GM23338 (cell line): Measurements from ENCODE around the gene INHBC. TPM values are rescaled to one million over a fixed set of nuclear protein-coding genes. Genes with fewer than 3 reads are reported as not detected.

ENCODE experiments used
- ATAC-seq: fragments of 200-7000 bp; cut with Tn5 transposase; 3 replicates; pipeline ENCODE4 v1.9.1; 2020
- DNase-seq: peaks from one replicate; pipeline ENCODE4 v3.0.0-alpha.2; 2015; ENCODE audit warnings: low spot score
- H2AFZ ChIP-seq: fragments of 200-600 bp; sonication (generic); 2 replicates; pipeline ENCODE4 v1.8.0; 2016; ENCODE audit warnings: antibody characterized with exemption, mild to moderate bottlenecking, moderate library complexity
- H3F3A ChIP-seq: fragments of 200-600 bp; sonication (generic); replicated peaks from 2 replicates; pipeline ENCODE4 v1.8.0; 2017; ENCODE audit warnings: antibody characterized with exemption, mixed run types, low read depth
- H3K27ac ChIP-seq: fragments of 200-600 bp; sonication (generic); 2 replicates; pipeline ENCODE4 v1.6.1; 2016; ENCODE audit warnings: low read depth
- H3K27me3 ChIP-seq: fragments of 200-600 bp; sonication (generic); 2 replicates; pipeline ENCODE4 v1.8.0; 2016; ENCODE audit warnings: mild to moderate bottlenecking, mixed run types, moderate library complexity; ENCODE audit not compliant: insufficient read depth
- H3K36me3 ChIP-seq: fragments of 200-600 bp; sonication (generic); 2 replicates; pipeline ENCODE4 v1.8.0; 2016; ENCODE audit warnings: mild to moderate bottlenecking; ENCODE audit not compliant: insufficient read depth
- H3K4me1 ChIP-seq: fragments of 200-600 bp; sonication (generic); 2 replicates; pipeline ENCODE4 v1.8.0; 2016; ENCODE audit warnings: mild to moderate bottlenecking, moderate library complexity; ENCODE audit not compliant: insufficient read depth
- H3K4me2 ChIP-seq: fragments of 200-600 bp; sonication (generic); 2 replicates; pipeline ENCODE4 v1.7.1; 2017; ENCODE audit warnings: mixed run types
- H3K4me3 ChIP-seq: fragments of 200-600 bp; sonication (generic); 2 replicates; pipeline ENCODE4 v1.6.1; 2016; ENCODE audit warnings: mixed run types
- H3K79me2 ChIP-seq: fragments of 200-600 bp; sonication (generic); replicated peaks from 2 replicates; pipeline ENCODE4 v1.8.0; 2017; ENCODE audit warnings: mild to moderate bottlenecking; ENCODE audit not compliant: insufficient read depth
- H3K9me2 ChIP-seq: fragments of 200-600 bp; sonication (generic); 2 replicates; pipeline ENCODE4 v1.8.0; 2017; ENCODE audit not compliant: insufficient read depth
- H4K20me1 ChIP-seq: fragments of 200-600 bp; sonication (generic); replicated peaks from 2 replicates; pipeline ENCODE4 v1.8.0; 2017; ENCODE audit warnings: mild to moderate bottlenecking; ENCODE audit not compliant: insufficient read depth
- H3K27ac Mint-ChIP-seq: 2 replicates; pipeline ENCODE4 v1.8.0; 2020; ENCODE audit warnings: inconsistent platforms, mild to moderate bottlenecking, moderate library complexity, mixed read lengths
- H3K27me3 Mint-ChIP-seq: 3 replicates; pipeline ENCODE4 v1.8.0; 2022; ENCODE audit warnings: low read depth, mild to moderate bottlenecking, moderate library complexity, mixed read lengths, inconsistent platforms; ENCODE audit not compliant: insufficient read depth, poor library complexity
- H3K36me3 Mint-ChIP-seq: 3 replicates; pipeline ENCODE4 v1.8.0; 2021; ENCODE audit warnings: low read depth, mild to moderate bottlenecking, inconsistent platforms, moderate library complexity, mixed read lengths
- H3K4me1 Mint-ChIP-seq: 3 replicates; pipeline ENCODE4 v1.8.0; 2020; ENCODE audit warnings: mild to moderate bottlenecking, inconsistent platforms, mixed read lengths
- H3K4me3 Mint-ChIP-seq: 3 replicates; pipeline ENCODE4 v1.8.0; 2021; ENCODE audit warnings: moderate library complexity, mild to moderate bottlenecking, inconsistent platforms, mixed read lengths
- H3K9me3 Mint-ChIP-seq: 3 replicates; pipeline ENCODE4 v1.8.0; 2020; ENCODE audit warnings: moderate library complexity, mild to moderate bottlenecking, inconsistent platforms, mixed read lengths
- JUNB ChIP-seq: IDR thresholded peaks from one replicate; pipeline ENCODE4 v1.6.1; 2016; ENCODE audit warnings: antibody characterized with exemption; ENCODE audit not compliant: unreplicated experiment
- NANOG ChIP-seq: IDR thresholded peaks from 2 replicates; pipeline ENCODE4 v1.6.1; 2016; ENCODE audit warnings: antibody characterized with exemption, borderline replicate concordance
- POLR2AphosphoS5 ChIP-seq: IDR thresholded peaks from 2 replicates; pipeline ENCODE4 v1.6.1; 2016; ENCODE audit warnings: antibody characterized with exemption, low read depth
- ZNF331 ChIP-seq: fragments of 250-450 bp; sonication (Bioruptor Pico); IDR thresholded peaks from 2 replicates; pipeline ENCODE4 v1.5.0; 2020; ENCODE audit warnings: low read depth, mild to moderate bottlenecking, moderate library complexity
- polyA plus RNA-seq: library from polyadenylated mRNA; unstranded; fragments of >200 nt; fragmentation: Nextera tagmentation; extraction: Ambion mirVana; gene quantifications from 2 replicates; pipeline ENCODE4 v1.2.1, GENCODE V29; 2016
- total RNA-seq: library from RNA; depleted of rRNA; stranded (reverse); fragments of >200 nt; shearing (Covaris generic); gene quantifications from 2 replicates; pipeline ENCODE4 v1.2.3, GENCODE V29; 2014
- TF ChIP-seq, protein P1 (sequence below), 2 experiments: fragments of 200-600 bp in 1 of 2; sonication (generic) in 1 of 2; conservative IDR thresholded peaks; 2 replicates each; pipeline versions ENCODE4 v1.5.1 to v1.6.1; 2016 to 2017; ENCODE audit warnings: antibody characterized with exemption in 2 of 2, low read depth in 2 of 2, mild to moderate bottlenecking in 2 of 2, moderate library complexity in 1 of 2
- TF ChIP-seq, protein P2 (sequence below): IDR thresholded peaks from 2 replicates; pipeline ENCODE4 v1.6.1; 2016; ENCODE audit warnings: antibody characterized with exemption
- TF ChIP-seq, protein P3 (sequence below): IDR thresholded peaks from one replicate; pipeline ENCODE4 v1.6.1; 2018; ENCODE audit warnings: antibody characterized with exemption; ENCODE audit not compliant: unreplicated experiment

Gene INHBC
- total and polyA plus RNA-seq, 2 experiments from 2014 or later: 0.53 TPM; not detected in 1

DNA sequence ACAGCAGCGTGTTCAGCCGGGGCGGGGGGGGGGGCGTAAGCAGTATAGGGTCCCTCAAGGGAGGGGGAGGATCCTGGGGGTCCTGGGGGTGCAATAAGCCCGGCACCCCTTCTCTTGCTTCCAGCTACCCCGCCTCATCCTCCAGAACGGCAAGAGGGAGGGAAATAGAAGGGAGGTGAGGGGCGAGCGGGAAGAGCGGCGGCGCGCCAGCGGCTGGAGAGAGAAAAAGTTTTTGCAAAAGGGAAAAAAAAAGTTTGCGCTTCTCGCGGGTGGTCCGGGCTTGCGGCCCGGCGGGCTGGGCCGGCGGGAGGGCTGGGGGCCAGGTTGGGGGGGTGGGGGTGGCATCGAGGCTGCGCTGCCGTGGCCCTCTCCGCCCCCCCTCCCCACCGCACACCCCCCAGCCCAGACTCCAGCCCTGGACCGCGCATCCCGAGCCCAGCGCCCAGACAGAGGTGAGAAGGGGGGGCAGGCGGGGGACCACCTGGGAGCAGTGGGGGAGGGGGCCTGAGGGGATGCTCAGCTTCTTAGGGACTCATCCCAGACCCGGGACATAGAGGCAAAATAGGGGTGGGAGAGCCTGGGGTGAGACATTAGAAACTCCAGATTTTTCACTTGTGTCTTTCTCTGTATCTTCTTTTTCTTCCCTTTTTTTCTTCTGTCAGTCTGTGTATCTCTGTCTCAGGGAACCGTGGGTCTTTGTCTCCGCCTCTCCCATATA, 25.3 kb downstream of the INHBC start, which contains the start of gene GLI1 (continued):
- TF ChIP-seq, protein P1, sequence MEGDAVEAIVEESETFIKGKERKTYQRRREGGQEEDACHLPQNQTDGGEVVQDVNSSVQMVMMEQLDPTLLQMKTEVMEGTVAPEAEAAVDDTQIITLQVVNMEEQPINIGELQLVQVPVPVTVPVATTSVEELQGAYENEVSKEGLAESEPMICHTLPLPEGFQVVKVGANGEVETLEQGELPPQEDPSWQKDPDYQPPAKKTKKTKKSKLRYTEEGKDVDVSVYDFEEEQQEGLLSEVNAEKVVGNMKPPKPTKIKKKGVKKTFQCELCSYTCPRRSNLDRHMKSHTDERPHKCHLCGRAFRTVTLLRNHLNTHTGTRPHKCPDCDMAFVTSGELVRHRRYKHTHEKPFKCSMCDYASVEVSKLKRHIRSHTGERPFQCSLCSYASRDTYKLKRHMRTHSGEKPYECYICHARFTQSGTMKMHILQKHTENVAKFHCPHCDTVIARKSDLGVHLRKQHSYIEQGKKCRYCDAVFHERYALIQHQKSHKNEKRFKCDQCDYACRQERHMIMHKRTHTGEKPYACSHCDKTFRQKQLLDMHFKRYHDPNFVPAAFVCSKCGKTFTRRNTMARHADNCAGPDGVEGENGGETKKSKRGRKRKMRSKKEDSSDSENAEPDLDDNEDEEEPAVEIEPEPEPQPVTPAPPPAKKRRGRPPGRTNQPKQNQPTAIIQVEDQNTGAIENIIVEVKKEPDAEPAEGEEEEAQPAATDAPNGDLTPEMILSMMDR (conservative IDR thresholded peaks at IDR 0.05; ENCODE audit: low read depth in 2 of 2): no peak
- TF ChIP-seq, protein P2, sequence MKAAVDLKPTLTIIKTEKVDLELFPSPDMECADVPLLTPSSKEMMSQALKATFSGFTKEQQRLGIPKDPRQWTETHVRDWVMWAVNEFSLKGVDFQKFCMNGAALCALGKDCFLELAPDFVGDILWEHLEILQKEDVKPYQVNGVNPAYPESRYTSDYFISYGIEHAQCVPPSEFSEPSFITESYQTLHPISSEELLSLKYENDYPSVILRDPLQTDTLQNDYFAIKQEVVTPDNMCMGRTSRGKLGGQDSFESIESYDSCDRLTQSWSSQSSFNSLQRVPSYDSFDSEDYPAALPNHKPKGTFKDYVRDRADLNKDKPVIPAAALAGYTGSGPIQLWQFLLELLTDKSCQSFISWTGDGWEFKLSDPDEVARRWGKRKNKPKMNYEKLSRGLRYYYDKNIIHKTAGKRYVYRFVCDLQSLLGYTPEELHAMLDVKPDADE: no peak
- TF ChIP-seq, protein P3, sequence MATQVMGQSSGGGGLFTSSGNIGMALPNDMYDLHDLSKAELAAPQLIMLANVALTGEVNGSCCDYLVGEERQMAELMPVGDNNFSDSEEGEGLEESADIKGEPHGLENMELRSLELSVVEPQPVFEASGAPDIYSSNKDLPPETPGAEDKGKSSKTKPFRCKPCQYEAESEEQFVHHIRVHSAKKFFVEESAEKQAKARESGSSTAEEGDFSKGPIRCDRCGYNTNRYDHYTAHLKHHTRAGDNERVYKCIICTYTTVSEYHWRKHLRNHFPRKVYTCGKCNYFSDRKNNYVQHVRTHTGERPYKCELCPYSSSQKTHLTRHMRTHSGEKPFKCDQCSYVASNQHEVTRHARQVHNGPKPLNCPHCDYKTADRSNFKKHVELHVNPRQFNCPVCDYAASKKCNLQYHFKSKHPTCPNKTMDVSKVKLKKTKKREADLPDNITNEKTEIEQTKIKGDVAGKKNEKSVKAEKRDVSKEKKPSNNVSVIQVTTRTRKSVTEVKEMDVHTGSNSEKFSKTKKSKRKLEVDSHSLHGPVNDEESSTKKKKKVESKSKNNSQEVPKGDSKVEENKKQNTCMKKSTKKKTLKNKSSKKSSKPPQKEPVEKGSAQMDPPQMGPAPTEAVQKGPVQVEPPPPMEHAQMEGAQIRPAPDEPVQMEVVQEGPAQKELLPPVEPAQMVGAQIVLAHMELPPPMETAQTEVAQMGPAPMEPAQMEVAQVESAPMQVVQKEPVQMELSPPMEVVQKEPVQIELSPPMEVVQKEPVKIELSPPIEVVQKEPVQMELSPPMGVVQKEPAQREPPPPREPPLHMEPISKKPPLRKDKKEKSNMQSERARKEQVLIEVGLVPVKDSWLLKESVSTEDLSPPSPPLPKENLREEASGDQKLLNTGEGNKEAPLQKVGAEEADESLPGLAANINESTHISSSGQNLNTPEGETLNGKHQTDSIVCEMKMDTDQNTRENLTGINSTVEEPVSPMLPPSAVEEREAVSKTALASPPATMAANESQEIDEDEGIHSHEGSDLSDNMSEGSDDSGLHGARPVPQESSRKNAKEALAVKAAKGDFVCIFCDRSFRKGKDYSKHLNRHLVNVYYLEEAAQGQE: no peak
- TF ChIP-seq NANOG: no peak

DNA sequence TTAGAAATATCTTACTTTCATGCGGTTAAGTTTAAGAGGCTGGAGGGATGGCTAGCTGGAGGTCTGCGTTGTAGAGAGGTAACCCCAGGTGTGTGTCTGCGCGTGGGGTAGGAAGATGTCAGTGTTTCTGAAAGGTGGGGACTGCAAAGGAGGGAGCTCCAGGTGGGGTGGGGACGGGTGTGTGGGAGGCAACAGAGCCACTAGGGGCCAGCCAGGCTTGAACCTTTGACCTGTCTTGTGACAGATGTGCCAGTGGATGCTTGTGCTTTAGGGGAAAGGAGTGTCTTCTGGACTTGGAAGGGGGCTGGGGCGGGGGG, 25.8 kb downstream of the INHBC start:
- Histone ChIP-seq H4K20me1 (no peaks in the 10 kb centered on the region; the same call in 1 of the 2 replicates), H3K4me1 (peaks cover 35% of the 10 kb centered on the region), H3K79me2 (peaks cover 23% of the 10 kb centered on the region), H3K27me3 (no peaks in the 10 kb centered on the region), H3K36me3 (no peaks in the 10 kb centered on the region), H2AFZ (no peak overlapping the region), H3K4me3 (peak overlapping the region; percentile 97), H3K4me2 (peak overlapping the region; percentile 100), H3K9me2 (no peaks in the 10 kb centered on the region), H3K27ac (peak overlapping the region; percentile 100), H3F3A (peaks cover 25% of the 10 kb centered on the region)
- Mint-ChIP-seq H3K4me3 (peak overlapping the region; percentile 82), H3K27me3 (peaks cover 43% of the 10 kb centered on the region), H3K27ac (no peak overlapping the region; the same call in 1 of the 2 replicates), H3K36me3 (peaks cover 30% of the 10 kb centered on the region), H3K4me1 (peaks cover 41% of the 10 kb centered on the region), H3K9me3 (no peaks in the 10 kb centered on the region; the same call in 2 of the 3 replicates)
- TF ChIP-seq POLR2AphosphoS5 (no peak), ZNF331 (CRISPR knock-in tag) (no peak), JUNB (no peak)
- TF ChIP-seq, protein P2: no peak
- DNase-seq (no peak), ATAC-seq (no peak)
